Measurements from ENCODE around the gene CTTNBP2NL. TPM values are rescaled to one million over a fixed set of nuclear protein-coding genes. Genes with fewer than 3 reads are reported as not detected.
"Not testable (repeated sequence)": the region's sequence is repeated elsewhere in the genome, so short reads cannot be mapped to it uniquely, and the experiment has no call there.

The CTTNBP2NL gene
- total and polyA plus RNA-seq, 8 donors = 3.6 to 41.5 (median 13.7) TPM

DNA sequence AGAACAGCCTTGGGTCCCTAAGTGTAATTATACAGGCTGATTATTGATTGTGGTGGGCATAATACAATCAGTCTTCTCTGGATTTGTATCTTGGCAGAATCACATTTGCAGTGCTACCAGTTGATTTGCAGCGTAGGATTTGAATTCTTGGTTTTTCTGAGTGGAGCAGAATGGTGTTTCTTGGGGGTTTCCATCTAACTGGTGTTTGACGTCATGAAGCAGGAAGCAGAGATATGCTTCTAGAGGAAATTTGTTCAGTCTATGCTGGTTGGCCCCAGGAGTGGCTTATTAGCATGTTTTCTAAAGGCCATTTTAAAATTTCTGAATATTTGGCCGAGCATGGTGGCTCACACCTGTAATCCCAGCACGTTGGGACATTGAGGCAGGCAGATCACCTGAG lies 3.4 kb downstream of the CTTNBP2NL start:
- Histone ChIP-seq H3K4me1 (peaks cover 30 to 73% (median 45%) of the 10 kb centered on the region in 4 donors), H3K27me3 (no peaks in the 10 kb centered on the region), H3K27ac (no peak overlapping the region), H3K9me3 (no peaks in the 10 kb centered on the region), H3K36me3 (no peaks in the 10 kb centered on the region), H3K4me3 (no peak overlapping the region)
- TF ChIP-seq EP300 (IDR thresholded peaks at IDR 0.05) = no peak
- TF ChIP-seq, protein P1, sequence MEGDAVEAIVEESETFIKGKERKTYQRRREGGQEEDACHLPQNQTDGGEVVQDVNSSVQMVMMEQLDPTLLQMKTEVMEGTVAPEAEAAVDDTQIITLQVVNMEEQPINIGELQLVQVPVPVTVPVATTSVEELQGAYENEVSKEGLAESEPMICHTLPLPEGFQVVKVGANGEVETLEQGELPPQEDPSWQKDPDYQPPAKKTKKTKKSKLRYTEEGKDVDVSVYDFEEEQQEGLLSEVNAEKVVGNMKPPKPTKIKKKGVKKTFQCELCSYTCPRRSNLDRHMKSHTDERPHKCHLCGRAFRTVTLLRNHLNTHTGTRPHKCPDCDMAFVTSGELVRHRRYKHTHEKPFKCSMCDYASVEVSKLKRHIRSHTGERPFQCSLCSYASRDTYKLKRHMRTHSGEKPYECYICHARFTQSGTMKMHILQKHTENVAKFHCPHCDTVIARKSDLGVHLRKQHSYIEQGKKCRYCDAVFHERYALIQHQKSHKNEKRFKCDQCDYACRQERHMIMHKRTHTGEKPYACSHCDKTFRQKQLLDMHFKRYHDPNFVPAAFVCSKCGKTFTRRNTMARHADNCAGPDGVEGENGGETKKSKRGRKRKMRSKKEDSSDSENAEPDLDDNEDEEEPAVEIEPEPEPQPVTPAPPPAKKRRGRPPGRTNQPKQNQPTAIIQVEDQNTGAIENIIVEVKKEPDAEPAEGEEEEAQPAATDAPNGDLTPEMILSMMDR (IDR thresholded peaks at IDR 0.05) = no peak
- no peak for TF ChIP-seq POLR2AphosphoS5 (IDR thresholded peaks at IDR 0.05)
- no peak for TF ChIP-seq POLR2A (IDR thresholded peaks at IDR 0.05)
- intact Hi-C loops (cut with DNase I; ENCODE audit: low total_unique reads) = no loop called here
- 81 to 86% (median 83%) methylated on average over 4 of the region's 4 CpGs for WGBS, 5 donors
- DNase-seq = peak in 1 of 2 donors; percentile 39

GRCh38 chr1:112400706-112401105 lies 4.7 kb downstream of the CTTNBP2NL start:
- not testable (repeated sequence) for H3K36me3 ChIP-seq
- peaks cover 18 to 73% (median 36%) of the 10 kb centered on the region in 4 donors for H3K4me1 ChIP-seq

GRCh38 chr1:112402682-112403643 lies 6.9 kb downstream of the CTTNBP2NL start:
- DNase-seq = no peak
- 84 to 90% (median 90%) methylated on average over 5 of the region's 5 CpGs for WGBS, 5 donors
- H3K27me3 ChIP-seq = no peaks in the 10 kb centered on the region

More at GRCh38 chr1:112400706-112401105, 4.7 kb downstream of the CTTNBP2NL start:
- H3K27ac ChIP-seq; H3K4me3 ChIP-seq; H3K9me3 ChIP-seq; intact Hi-C loops (cut with DNase I; ENCODE audit: low total_unique reads); DNase-seq; H3K27me3 ChIP-seq: not testable (repeated sequence)
- 86 to 94% (median 90%) methylated on average over 6 of the region's 6 CpGs for WGBS, 5 donors

GRCh38 chr1:112406771-112407170 lies 10.8 kb downstream of the CTTNBP2NL start:
- H3K27ac ChIP-seq = no peak overlapping the region
- no peaks in the 10 kb centered on the region for H3K9me3 ChIP-seq
- no peaks in the 10 kb centered on the region for H3K27me3 ChIP-seq
- 62 to 81% (median 80%) methylated on average over 1 of the region's 1 CpG for WGBS, 5 donors
- H3K4me1 ChIP-seq = peaks cover 0 to 52% (median 17%) of the 10 kb centered on the region in 4 donors
- no peak for TF ChIP-seq EP300 (IDR thresholded peaks at IDR 0.05)
- no peak for TF ChIP-seq POLR2A (IDR thresholded peaks at IDR 0.05)
- no peak for TF ChIP-seq POLR2AphosphoS5 (IDR thresholded peaks at IDR 0.05)
- TF ChIP-seq, protein P1 (IDR thresholded peaks at IDR 0.05) = no peak
- no peak overlapping the region for H3K4me3 ChIP-seq
- DNase-seq = no peak
- intact Hi-C loops (cut with DNase I; ENCODE audit: low total_unique reads) = no loop called here
- H3K36me3 ChIP-seq = peaks cover 0 to 3% (median 1%) of the 10 kb centered on the region in 4 donors

More at GRCh38 chr1:112402682-112403643, 6.9 kb downstream of the CTTNBP2NL start:
- Histone ChIP-seq H3K27ac (no peak overlapping the region), H3K4me3 (no peak overlapping the region), H3K36me3 (no peaks in the 10 kb centered on the region), H3K9me3 (no peaks in the 10 kb centered on the region), H3K4me1 (peaks cover 3 to 75% (median 27%) of the 10 kb centered on the region in 4 donors)
- intact Hi-C loops (cut with DNase I; ENCODE audit: low total_unique reads) = no loop called here
- TF ChIP-seq, protein P1 (IDR thresholded peaks at IDR 0.05) = no peak
- TF ChIP-seq POLR2AphosphoS5 (IDR thresholded peaks at IDR 0.05) (no peak), EP300 (IDR thresholded peaks at IDR 0.05) (no peak), POLR2A (IDR thresholded peaks at IDR 0.05) (no peak)

All from stomach (tissue), 9 donors.